Prostate gland (tissue), 2 donors: Measurements from ENCODE around the gene MADD.

ENCODE experiments used
- POLR2A ChIP-seq: fragments of 450-650 bp; IDR thresholded peaks from one replicate; pipeline ENCODE4 v1.6.1; 2016; ENCODE audit warnings: antibody characterized with exemption, mild to moderate bottlenecking
- POLR2AphosphoS5 ChIP-seq: sonication (generic); formaldehyde crosslinking; IDR thresholded peaks from one replicate; pipeline ENCODE4 v1.6.1; 2017; ENCODE audit warnings: antibody characterized with exemption
- TF ChIP-seq, protein P1 (sequence below), 4 experiments: fragments of 200-600 bp in 2 of 4; fragments of 450-650 bp in 2 of 4; sonication (generic) in 2 of 4; IDR thresholded peaks; 1 replicate in 3 of 4; 2 replicates in 1 of 4; pipeline ENCODE4 v1.5.1; 2016 to 2019; ENCODE audit warnings: antibody characterized with exemption in 4 of 4, mild to moderate bottlenecking in 2 of 4, moderate library complexity in 2 of 4

DNA sequence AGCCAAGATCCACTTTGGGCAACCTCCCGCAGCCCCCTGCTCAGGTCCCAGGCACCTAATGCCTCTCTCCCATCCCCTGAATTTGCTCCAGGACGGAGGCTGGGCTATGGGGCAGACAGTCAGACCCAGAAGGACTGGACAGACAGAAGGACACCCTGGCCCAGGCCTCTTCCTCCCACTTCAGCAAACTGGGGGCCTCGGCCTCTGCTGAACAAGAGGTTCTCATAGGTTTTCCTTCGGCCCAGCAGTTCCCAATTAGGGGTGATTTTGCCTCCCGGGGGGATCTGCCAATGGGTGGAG is 104.7 kb downstream of the MADD start:
- TF ChIP-seq POLR2AphosphoS5: no peak
- TF ChIP-seq, protein P1, sequence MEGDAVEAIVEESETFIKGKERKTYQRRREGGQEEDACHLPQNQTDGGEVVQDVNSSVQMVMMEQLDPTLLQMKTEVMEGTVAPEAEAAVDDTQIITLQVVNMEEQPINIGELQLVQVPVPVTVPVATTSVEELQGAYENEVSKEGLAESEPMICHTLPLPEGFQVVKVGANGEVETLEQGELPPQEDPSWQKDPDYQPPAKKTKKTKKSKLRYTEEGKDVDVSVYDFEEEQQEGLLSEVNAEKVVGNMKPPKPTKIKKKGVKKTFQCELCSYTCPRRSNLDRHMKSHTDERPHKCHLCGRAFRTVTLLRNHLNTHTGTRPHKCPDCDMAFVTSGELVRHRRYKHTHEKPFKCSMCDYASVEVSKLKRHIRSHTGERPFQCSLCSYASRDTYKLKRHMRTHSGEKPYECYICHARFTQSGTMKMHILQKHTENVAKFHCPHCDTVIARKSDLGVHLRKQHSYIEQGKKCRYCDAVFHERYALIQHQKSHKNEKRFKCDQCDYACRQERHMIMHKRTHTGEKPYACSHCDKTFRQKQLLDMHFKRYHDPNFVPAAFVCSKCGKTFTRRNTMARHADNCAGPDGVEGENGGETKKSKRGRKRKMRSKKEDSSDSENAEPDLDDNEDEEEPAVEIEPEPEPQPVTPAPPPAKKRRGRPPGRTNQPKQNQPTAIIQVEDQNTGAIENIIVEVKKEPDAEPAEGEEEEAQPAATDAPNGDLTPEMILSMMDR (IDR thresholded peaks at IDR 0.05): no peak
- TF ChIP-seq POLR2A: no peak
